ENCODE measurements around the gene HECW1. TPM values are rescaled to one million over a fixed set of nuclear protein-coding genes. Genes with fewer than 3 reads are reported as not detected.

Gene HECW1
- total and polyA plus RNA-seq, 2 experiments from 2014 or later: 11.0 to 21.8 TPM

DNA sequence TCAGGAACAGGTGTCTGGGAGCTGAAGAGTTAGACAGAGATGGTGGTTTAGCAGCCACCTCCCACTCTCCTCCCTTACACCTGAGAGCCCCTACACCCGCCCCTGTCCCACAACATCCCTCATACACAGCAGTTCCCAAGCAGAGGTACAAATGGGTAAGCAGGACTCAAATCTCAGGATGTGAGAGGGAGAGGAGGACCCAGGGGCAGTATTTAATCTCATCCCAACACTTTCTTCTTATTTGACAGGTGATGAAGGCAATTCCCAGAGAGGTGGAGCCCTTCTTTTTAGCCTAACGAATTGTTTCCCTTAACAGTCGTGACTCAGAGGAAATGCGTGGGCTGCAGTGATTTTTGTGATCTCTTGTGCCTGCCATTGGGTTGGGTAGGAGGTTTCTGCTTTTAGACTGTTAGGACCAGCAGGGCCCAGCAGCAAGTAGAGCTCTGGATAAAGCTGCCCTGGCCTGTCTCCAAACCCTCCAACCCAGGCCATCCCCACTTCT lies 191.3 kb downstream of the HECW1 start:
- Histone ChIP-seq H2AFZ (no peak overlapping the region), H3K79me2 (replicated peaks; ENCODE audit: insufficient read depth) (no peaks in the 10 kb centered on the region), H3F3A (replicated peaks; ENCODE audit: low read depth) (no peaks in the 10 kb centered on the region), H4K20me1 (replicated peaks; ENCODE audit: insufficient read depth) (no peaks in the 10 kb centered on the region), H3K27me3 (ENCODE audit: insufficient read depth) (no peaks in the 10 kb centered on the region), H3K9me2 (ENCODE audit: insufficient read depth) (no peaks in the 10 kb centered on the region), H3K27ac (ENCODE audit: low read depth) (no peak overlapping the region), H3K4me2 (no peak overlapping the region), H3K36me3 (ENCODE audit: insufficient read depth) (no peaks in the 10 kb centered on the region), H3K4me1 (ENCODE audit: insufficient read depth) (peaks cover 15% of the 10 kb centered on the region), H3K4me3 (no peak overlapping the region)
- no peak overlapping the region for H3K4me3 Mint-ChIP-seq
- peaks cover 8% of the 10 kb centered on the region for H3K27me3 Mint-ChIP-seq (ENCODE audit: insufficient read depth, low read depth, poor library complexity)
- peaks cover 20% of the 10 kb centered on the region for H3K4me1 Mint-ChIP-seq
- H3K27ac Mint-ChIP-seq: no peak overlapping the region
- ATAC-seq (no peak), DNase-seq (ENCODE audit: low spot score) (no peak)
- no peaks in the 10 kb centered on the region for H3K36me3 Mint-ChIP-seq (ENCODE audit: low read depth)
- TF ChIP-seq ZNF331 (CRISPR knock-in tag; IDR thresholded peaks at IDR 0.05; ENCODE audit: low read depth): no peak
- H3K9me3 Mint-ChIP-seq: no peaks in the 10 kb centered on the region

DNA sequence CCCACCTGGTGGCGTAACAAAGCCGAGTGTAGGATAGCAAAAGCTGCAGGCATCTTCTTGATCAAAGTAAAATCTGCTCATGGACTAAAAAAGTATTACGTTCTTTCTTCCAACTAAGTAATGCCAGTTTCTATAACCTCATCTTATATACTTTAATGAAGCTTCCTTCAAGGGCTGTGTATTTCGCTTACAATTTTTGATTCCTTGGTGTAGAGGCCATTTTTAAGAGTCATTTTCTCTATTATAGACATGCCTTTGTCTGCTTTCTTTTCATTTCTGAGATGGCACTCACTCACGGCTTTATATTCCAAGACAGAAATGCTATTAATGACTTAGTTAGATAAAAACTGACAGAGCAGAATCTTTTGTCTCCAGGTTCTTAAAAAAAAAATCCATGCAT lies 194.0 kb downstream of the HECW1 start:
- H3F3A ChIP-seq (replicated peaks; ENCODE audit: low read depth): no peaks in the 10 kb centered on the region
- H3K4me2 ChIP-seq: no peak overlapping the region
- no peak overlapping the region for H2AFZ ChIP-seq
- peaks cover 20% of the 10 kb centered on the region for H3K4me1 Mint-ChIP-seq
- H3K4me1 ChIP-seq (ENCODE audit: insufficient read depth): peaks cover 15% of the 10 kb centered on the region
- H4K20me1 ChIP-seq (replicated peaks; ENCODE audit: insufficient read depth): no peaks in the 10 kb centered on the region
- H3K36me3 ChIP-seq (ENCODE audit: insufficient read depth): no peaks in the 10 kb centered on the region
- ATAC-seq (no peak), DNase-seq (ENCODE audit: low spot score) (no peak)
- no peak overlapping the region for H3K4me3 Mint-ChIP-seq
- H3K4me3 ChIP-seq: no peak overlapping the region
- H3K79me2 ChIP-seq (replicated peaks; ENCODE audit: insufficient read depth): no peaks in the 10 kb centered on the region
- H3K36me3 Mint-ChIP-seq (ENCODE audit: low read depth): no peaks in the 10 kb centered on the region
- no peak overlapping the region for H3K27ac ChIP-seq (ENCODE audit: low read depth)
- no peaks in the 10 kb centered on the region for H3K9me3 Mint-ChIP-seq
- no peaks in the 10 kb centered on the region for H3K27me3 ChIP-seq (ENCODE audit: insufficient read depth)
- H3K27me3 Mint-ChIP-seq (ENCODE audit: insufficient read depth, low read depth, poor library complexity): peaks cover 8% of the 10 kb centered on the region
- no peaks in the 10 kb centered on the region for H3K9me2 ChIP-seq (ENCODE audit: insufficient read depth)
- no peak overlapping the region for H3K27ac Mint-ChIP-seq
- TF ChIP-seq, protein P1, sequence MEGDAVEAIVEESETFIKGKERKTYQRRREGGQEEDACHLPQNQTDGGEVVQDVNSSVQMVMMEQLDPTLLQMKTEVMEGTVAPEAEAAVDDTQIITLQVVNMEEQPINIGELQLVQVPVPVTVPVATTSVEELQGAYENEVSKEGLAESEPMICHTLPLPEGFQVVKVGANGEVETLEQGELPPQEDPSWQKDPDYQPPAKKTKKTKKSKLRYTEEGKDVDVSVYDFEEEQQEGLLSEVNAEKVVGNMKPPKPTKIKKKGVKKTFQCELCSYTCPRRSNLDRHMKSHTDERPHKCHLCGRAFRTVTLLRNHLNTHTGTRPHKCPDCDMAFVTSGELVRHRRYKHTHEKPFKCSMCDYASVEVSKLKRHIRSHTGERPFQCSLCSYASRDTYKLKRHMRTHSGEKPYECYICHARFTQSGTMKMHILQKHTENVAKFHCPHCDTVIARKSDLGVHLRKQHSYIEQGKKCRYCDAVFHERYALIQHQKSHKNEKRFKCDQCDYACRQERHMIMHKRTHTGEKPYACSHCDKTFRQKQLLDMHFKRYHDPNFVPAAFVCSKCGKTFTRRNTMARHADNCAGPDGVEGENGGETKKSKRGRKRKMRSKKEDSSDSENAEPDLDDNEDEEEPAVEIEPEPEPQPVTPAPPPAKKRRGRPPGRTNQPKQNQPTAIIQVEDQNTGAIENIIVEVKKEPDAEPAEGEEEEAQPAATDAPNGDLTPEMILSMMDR (conservative IDR thresholded peaks at IDR 0.05; ENCODE audit: low read depth in 2 of 2): no peak
- TF ChIP-seq EZH2phosphoT487 (IDR thresholded peaks at IDR 0.05; ENCODE audit: unreplicated experiment) (no peak), ZNF331 (CRISPR knock-in tag; IDR thresholded peaks at IDR 0.05; ENCODE audit: low read depth) (no peak), JUNB (IDR thresholded peaks at IDR 0.05; ENCODE audit: unreplicated experiment) (no peak), EZH2 (IDR thresholded peaks at IDR 0.05; ENCODE audit: low read depth, unreplicated experiment) (no peak), ZNF114 (CRISPR knock-in tag; IDR thresholded peaks at IDR 0.05) (no peak), NANOG (IDR thresholded peaks at IDR 0.05; ENCODE audit: borderline replicate concordance) (no peak), CREB1 (CRISPR knock-in tag; IDR thresholded peaks at IDR 0.05; ENCODE audit: low read depth) (no peak), STAT1 (IDR thresholded peaks at IDR 0.05; ENCODE audit: unreplicated experiment) (no peak), POLR2AphosphoS5 (IDR thresholded peaks at IDR 0.05; ENCODE audit: low read depth) (no peak)
- TF ChIP-seq, protein P2, sequence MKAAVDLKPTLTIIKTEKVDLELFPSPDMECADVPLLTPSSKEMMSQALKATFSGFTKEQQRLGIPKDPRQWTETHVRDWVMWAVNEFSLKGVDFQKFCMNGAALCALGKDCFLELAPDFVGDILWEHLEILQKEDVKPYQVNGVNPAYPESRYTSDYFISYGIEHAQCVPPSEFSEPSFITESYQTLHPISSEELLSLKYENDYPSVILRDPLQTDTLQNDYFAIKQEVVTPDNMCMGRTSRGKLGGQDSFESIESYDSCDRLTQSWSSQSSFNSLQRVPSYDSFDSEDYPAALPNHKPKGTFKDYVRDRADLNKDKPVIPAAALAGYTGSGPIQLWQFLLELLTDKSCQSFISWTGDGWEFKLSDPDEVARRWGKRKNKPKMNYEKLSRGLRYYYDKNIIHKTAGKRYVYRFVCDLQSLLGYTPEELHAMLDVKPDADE (IDR thresholded peaks at IDR 0.05): no peak
- TF ChIP-seq, protein P3, sequence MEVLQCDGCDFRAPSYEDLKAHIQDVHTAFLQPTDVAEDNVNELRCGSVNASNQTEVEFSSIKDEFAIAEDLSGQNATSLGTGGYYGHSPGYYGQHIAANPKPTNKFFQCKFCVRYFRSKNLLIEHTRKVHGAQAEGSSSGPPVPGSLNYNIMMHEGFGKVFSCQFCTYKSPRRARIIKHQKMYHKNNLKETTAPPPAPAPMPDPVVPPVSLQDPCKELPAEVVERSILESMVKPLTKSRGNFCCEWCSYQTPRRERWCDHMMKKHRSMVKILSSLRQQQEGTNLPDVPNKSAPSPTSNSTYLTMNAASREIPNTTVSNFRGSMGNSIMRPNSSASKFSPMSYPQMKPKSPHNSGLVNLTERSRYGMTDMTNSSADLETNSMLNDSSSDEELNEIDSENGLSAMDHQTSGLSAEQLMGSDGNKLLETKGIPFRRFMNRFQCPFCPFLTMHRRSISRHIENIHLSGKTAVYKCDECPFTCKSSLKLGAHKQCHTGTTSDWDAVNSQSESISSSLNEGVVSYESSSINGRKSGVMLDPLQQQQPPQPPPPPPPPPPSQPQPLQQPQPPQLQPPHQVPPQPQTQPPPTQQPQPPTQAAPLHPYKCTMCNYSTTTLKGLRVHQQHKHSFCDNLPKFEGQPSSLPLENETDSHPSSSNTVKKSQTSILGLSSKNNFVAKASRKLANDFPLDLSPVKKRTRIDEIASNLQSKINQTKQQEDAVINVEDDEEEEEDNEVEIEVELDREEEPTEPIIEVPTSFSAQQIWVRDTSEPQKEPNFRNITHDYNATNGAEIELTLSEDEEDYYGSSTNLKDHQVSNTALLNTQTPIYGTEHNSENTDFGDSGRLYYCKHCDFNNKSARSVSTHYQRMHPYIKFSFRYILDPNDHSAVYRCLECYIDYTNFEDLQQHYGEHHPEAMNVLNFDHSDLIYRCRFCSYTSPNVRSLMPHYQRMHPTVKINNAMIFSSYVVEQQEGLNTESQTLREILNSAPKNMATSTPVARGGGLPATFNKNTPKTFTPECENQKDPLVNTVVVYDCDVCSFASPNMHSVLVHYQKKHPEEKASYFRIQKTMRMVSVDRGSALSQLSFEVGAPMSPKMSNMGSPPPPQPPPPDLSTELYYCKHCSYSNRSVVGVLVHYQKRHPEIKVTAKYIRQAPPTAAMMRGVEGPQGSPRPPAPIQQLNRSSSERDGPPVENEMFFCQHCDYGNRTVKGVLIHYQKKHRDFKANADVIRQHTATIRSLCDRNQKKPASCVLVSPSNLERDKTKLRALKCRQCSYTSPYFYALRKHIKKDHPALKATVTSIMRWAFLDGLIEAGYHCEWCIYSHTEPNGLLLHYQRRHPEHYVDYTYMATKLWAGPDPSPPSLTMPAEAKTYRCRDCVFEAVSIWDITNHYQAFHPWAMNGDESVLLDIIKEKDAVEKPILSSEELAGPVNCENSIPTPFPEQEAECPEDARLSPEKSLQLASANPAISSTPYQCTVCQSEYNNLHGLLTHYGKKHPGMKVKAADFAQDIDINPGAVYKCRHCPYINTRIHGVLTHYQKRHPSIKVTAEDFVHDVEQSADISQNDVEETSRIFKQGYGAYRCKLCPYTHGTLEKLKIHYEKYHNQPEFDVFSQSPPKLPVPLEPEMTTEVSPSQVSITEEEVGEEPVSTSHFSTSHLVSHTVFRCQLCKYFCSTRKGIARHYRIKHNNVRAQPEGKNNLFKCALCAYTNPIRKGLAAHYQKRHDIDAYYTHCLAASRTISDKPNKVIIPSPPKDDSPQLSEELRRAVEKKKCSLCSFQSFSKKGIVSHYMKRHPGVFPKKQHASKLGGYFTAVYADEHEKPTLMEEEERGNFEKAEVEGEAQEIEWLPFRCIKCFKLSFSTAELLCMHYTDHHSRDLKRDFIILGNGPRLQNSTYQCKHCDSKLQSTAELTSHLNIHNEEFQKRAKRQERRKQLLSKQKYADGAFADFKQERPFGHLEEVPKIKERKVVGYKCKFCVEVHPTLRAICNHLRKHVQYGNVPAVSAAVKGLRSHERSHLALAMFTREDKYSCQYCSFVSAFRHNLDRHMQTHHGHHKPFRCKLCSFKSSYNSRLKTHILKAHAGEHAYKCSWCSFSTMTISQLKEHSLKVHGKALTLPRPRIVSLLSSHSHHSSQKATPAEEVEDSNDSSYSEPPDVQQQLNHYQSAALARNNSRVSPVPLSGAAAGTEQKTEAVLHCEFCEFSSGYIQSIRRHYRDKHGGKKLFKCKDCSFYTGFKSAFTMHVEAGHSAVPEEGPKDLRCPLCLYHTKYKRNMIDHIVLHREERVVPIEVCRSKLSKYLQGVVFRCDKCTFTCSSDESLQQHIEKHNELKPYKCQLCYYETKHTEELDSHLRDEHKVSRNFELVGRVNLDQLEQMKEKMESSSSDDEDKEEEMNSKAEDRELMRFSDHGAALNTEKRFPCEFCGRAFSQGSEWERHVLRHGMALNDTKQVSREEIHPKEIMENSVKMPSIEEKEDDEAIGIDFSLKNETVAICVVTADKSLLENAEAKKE (CRISPR knock-in tag; IDR thresholded peaks at IDR 0.05): no peak
